ENCODE measurements around the gene TMED3. TPM values are rescaled to one million over a fixed set of nuclear protein-coding genes. Genes with fewer than 3 reads are reported as not detected.

TMED3 gene
- polyA plus RNA-seq, result 58.9 TPM
- long read RNA-seq, donor 1, transcript TMED3-201 (3 exons, 1,475 nt), result major isoform, 30 of 30 reads
- long read RNA-seq, donor 1, partial matches to known transcripts, result 0 of 30 reads
- long read RNA-seq, donor 1, other reads (novel, unspliced or antisense), result 0 of 30 reads
- long read RNA-seq, donor 2, transcript TMED3-201 (3 exons, 1,475 nt), result major isoform, 41 of 41 reads
- long read RNA-seq, donor 2, partial matches to known transcripts, result 0 of 41 reads
- long read RNA-seq, donor 2, other reads (novel, unspliced or antisense), result 0 of 41 reads
- long read RNA-seq, donor 3, result 0 reads
- long read RNA-seq, donor 4, transcript TMED3-201 (3 exons, 1,475 nt), result major isoform, 8 of 9 reads
- long read RNA-seq, donor 4, partial matches to known transcripts, result 0 of 9 reads
- long read RNA-seq, donor 4, other reads (novel, unspliced or antisense), result 0 of 9 reads
- long read RNA-seq, donor 5, transcript TMED3-201 (3 exons, 1,475 nt), result major isoform, 31 of 31 reads
- long read RNA-seq, donor 5, partial matches to known transcripts, result 0 of 31 reads
- long read RNA-seq, donor 5, other reads (novel, unspliced or antisense), result 0 of 31 reads
- long read RNA-seq, donor 6, transcript TMED3-201 (3 exons, 1,475 nt), result major isoform, 31 of 32 reads
- long read RNA-seq, donor 6, partial matches to known transcripts, result 0 of 32 reads
- long read RNA-seq, donor 6, other reads (novel, unspliced or antisense), result 0 of 32 reads
- long read RNA-seq, donor 7, transcript TMED3-201 (3 exons, 1,475 nt), result major isoform, 19 of 19 reads
- long read RNA-seq, donor 7, partial matches to known transcripts, result 0 of 19 reads
- long read RNA-seq, donor 7, other reads (novel, unspliced or antisense), result 0 of 19 reads
- long read RNA-seq, donor 8, transcript TMED3-201 (3 exons, 1,475 nt), result major isoform, 46 of 51 reads
- long read RNA-seq, donor 8, partial matches to known transcripts, result 5 of 51 reads
- long read RNA-seq, donor 8, other reads (novel, unspliced or antisense), result 0 of 51 reads
- long read RNA-seq, donor 9, transcript TMED3-201 (3 exons, 1,475 nt), result major isoform, 41 of 42 reads
- long read RNA-seq, donor 9, partial matches to known transcripts, result 0 of 42 reads
- long read RNA-seq, donor 9, other reads (novel, unspliced or antisense), result 0 of 42 reads
- long read RNA-seq, donor 10, transcript TMED3-201 (3 exons, 1,475 nt), result major isoform, 48 of 48 reads
- long read RNA-seq, donor 10, partial matches to known transcripts, result 0 of 48 reads
- long read RNA-seq, donor 10, other reads (novel, unspliced or antisense), result 0 of 48 reads
- long read RNA-seq, donor 11, transcript TMED3-201 (3 exons, 1,475 nt), result major isoform, 26 of 50 reads
- long read RNA-seq, donor 11, partial matches to known transcripts, result 24 of 50 reads
- long read RNA-seq, donor 11, other reads (novel, unspliced or antisense), result 0 of 50 reads

DNA sequence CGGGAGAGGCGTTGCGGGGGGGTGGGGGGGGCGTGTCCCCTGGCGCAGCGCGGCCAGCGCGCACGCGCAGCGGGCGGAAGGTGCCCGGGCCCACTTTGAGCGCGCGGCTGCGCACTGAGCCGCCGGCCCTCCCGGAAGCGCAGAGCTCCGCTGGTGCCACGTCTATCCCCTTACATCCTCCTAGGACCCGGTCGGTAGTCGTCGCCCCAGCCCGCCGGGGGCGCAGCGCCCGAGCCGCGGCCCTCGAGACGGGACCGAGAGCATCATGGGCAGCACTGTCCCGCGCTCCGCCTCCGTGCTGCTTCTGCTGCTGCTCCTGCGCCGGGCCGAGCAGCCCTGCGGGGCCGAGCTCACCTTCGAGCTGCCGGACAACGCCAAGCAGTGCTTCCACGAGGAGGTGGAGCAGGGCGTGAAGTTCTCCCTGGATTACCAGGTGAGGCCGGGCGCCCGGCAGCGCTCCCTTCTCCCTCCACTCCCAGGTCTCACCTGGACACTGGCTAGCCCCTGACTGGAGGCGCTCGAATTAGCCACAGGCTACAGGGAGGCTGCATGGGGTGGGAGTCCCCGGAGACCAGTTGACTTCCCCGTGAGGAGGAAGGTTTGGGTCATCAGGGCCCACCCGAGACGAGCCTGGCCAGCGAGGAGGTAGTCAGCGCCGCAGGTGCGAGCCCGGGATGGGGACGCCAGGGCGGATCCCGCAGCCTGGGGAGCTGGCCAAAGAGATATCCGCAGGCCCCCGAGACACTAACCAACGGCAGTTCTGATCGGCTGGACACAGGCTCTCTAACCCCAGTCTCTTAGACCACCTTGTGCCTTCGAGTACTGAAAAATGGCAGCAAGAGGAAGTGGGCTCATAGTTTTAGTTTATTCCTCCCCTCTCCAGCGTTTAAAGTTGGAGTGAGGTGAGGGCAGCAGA lies at the start of gene TMED3:
TMED3 (plus strand) TSS at position 128 of the 916 bp plus-strand sequence; CDS start at position 266, 138 bp downstream.
- WGBS (ENCODE audit: insufficient coverage, low lambda C conversion rate), result no CpG with 5 or more reads among the region's 76 CpGs
- Histone ChIP-seq H3K36me3 (ENCODE audit: control insufficient read depth, insufficient read depth, low read length) (peaks cover 32% of the 10 kb centered on the region), H3K4me1 (ENCODE audit: control insufficient read depth, insufficient read depth, low read length) (peaks cover 4% of the 10 kb centered on the region), H3K4me3 (ENCODE audit: low read length) (peak within 1 kb of the TSS; percentile 79), H3K27me3 (ENCODE audit: control insufficient read depth, insufficient read depth, low read length) (peaks cover 25% of the 10 kb centered on the region), H3K27ac (ENCODE audit: low read length) (peak within 1 kb of the TSS; percentile 30), H3K9me3 (ENCODE audit: control insufficient read depth, low read depth, low read length) (no peaks in the 10 kb centered on the region)
- DNase-seq, result peak; percentile 83 to 86

DNA sequence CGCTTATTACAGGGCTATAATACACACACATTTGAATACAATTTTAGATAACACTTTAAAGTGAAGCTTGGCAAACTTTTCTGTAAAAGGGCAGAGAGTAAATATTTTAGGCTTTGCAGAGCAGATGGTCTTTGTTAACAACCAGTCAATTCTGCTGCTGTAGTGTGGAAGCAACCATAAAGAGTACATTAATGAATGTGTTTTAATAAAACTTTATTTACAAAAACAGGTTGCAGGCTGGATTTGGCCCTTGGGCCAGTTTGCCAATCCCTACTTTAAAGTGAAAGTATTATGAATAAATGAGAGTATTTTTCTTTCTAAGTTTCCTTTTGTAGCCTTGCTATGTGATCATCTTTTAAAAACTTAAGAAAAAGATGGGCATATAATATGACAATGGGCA lies 49.1 kb upstream of the TMED3 start:
- Histone ChIP-seq H3K27ac (ENCODE audit: low read length) (no peak overlapping the region), H3K27me3 (ENCODE audit: control insufficient read depth, insufficient read depth, low read length) (peaks cover 7% of the 10 kb centered on the region), H3K9me3 (ENCODE audit: control insufficient read depth, low read depth, low read length) (no peaks in the 10 kb centered on the region), H3K4me3 (ENCODE audit: low read length) (no peak overlapping the region), H3K36me3 (ENCODE audit: control insufficient read depth, insufficient read depth, low read length) (no peaks in the 10 kb centered on the region), H3K4me1 (ENCODE audit: control insufficient read depth, insufficient read depth, low read length) (no peaks in the 10 kb centered on the region)
- 100% methylated on average over 1 of the region's 1 CpG for WGBS (ENCODE audit: insufficient coverage, low lambda C conversion rate)
- DNase-seq, result no peak

DNA sequence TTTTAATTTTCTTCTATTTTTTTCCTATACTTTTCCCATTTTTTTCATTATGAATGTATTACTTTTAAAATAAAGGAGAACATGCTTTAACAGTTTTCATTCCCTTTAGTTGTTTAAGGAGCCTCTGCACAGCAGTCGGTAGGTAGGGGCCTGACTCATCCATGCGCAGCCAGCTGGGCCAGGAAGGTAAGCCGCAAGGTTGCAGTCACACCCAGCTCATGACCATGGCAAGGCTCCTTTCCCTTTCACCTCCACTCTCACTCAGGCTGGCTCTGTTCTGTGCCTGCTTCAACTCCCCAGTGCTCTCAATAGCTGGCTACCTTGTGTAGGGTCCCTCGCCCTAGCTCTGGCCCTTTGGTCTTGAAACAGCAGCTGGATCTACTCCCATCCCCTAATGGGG lies 45.7 kb upstream of the TMED3 start:
- Histone ChIP-seq H3K4me1 (ENCODE audit: control insufficient read depth, insufficient read depth, low read length) (no peaks in the 10 kb centered on the region), H3K9me3 (ENCODE audit: control insufficient read depth, low read depth, low read length) (no peaks in the 10 kb centered on the region), H3K4me3 (ENCODE audit: low read length) (no peak overlapping the region), H3K36me3 (ENCODE audit: control insufficient read depth, insufficient read depth, low read length) (no peaks in the 10 kb centered on the region), H3K27me3 (ENCODE audit: control insufficient read depth, insufficient read depth, low read length) (peaks cover 7% of the 10 kb centered on the region), H3K27ac (ENCODE audit: low read length) (no peak overlapping the region)
- no peak for DNase-seq
- WGBS (ENCODE audit: insufficient coverage, low lambda C conversion rate), result no CpG with 5 or more reads among the region's 4 CpGs

DNA sequence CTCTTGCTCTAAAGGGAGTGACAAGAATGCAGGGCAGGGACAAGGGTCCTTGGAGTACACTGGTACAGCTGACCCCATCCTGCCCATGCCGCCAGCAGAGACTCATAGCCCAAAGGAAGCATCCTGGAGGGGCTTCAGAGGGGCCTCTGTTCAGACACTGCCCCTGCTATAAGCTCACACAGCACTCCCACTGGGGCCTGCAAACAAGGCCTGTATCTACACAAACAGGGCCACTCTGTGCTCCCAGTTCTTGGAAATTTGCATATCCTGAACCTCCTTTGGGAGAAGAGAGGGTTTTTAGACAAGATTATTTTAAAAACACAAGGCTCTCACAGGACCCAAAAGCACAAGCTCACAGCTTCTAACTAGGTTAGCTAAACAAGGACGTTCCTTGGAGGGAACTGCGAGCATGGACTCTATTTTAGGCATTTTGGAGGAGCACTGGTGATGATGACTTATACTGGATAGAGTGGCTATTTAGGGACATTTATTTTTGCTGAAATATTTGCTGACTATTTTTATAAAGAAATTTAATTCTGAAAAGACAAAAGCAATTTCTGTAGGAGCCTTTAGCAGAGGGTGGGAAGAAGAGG lies 44.8 kb upstream of the TMED3 start:
- H3K27ac ChIP-seq (ENCODE audit: low read length), result no peak overlapping the region
- H3K36me3 ChIP-seq (ENCODE audit: control insufficient read depth, insufficient read depth, low read length), result no peaks in the 10 kb centered on the region
- H3K27me3 ChIP-seq (ENCODE audit: control insufficient read depth, insufficient read depth, low read length), result peaks cover 7% of the 10 kb centered on the region
- DNase-seq, result no peak
- 60% methylated on average over 1 of the region's 3 CpGs for WGBS (ENCODE audit: insufficient coverage, low lambda C conversion rate)
- H3K9me3 ChIP-seq (ENCODE audit: control insufficient read depth, low read depth, low read length), result no peaks in the 10 kb centered on the region
- H3K4me1 ChIP-seq (ENCODE audit: control insufficient read depth, insufficient read depth, low read length), result no peaks in the 10 kb centered on the region
- no peak overlapping the region for H3K4me3 ChIP-seq (ENCODE audit: low read length)

DNA sequence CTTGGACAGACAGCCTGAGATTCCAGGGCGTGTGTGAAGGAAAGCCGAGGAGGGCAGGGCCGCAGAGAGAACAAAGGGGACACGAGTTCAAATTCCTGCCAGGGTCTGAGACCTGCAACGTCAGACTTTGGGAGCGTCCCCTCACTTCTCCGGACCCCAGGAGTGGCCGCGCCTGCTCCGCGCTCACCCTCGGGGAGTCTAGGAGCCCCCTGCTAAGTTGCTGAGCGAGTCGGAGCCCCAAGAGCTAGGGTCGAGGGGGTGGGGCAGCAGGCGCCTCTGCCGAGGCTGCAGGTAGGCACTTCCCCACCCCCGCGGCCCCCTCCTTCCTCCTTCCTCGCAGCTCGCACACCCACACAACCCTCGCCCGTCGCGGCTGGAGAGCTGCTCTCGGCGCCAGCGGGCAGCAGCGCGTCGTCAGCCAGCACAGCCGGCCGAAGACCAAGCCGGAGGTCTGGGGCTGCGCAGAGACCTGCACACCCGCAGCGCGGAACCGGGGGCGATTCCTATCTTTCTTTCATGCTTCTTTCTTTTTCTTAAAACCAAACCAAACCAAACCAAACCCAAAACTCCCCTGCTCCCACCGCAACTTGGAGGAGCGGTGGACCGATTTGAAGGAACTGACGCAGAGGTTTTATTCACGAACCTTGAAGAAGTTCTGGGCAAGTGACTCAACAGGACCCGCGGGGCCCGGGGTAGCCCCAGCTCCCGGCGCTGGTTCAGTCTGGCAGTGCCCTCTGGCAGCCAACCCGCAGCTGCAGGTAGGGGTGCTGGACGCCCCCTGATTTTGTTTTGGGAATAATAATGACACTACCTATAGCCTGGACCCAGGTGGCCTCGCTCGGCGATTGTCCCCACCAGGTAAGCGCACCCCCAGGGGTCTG lies 28.3 kb upstream of the TMED3 start, which contains the start of gene ANKRD34C:
ANKRD34C (plus strand) TSS at position 352 of the 881 bp plus-strand sequence. CDS start 10,563 bp downstream, outside the sequence.
- Histone ChIP-seq H3K4me1 (ENCODE audit: control insufficient read depth, insufficient read depth, low read length) (no peaks in the 10 kb centered on the region), H3K27me3 (ENCODE audit: control insufficient read depth, insufficient read depth, low read length) (peaks cover 36% of the 10 kb centered on the region), H3K4me3 (ENCODE audit: low read length) (no peak within 1 kb of the TSS), H3K27ac (ENCODE audit: low read length) (no peak within 1 kb of the TSS), H3K9me3 (ENCODE audit: control insufficient read depth, low read depth, low read length) (peaks cover 8% of the 10 kb centered on the region), H3K36me3 (ENCODE audit: control insufficient read depth, insufficient read depth, low read length) (no peaks in the 10 kb centered on the region)
- no peak for DNase-seq
- no CpG with 5 or more reads among the region's 56 CpGs for WGBS (ENCODE audit: insufficient coverage, low lambda C conversion rate)

DNA sequence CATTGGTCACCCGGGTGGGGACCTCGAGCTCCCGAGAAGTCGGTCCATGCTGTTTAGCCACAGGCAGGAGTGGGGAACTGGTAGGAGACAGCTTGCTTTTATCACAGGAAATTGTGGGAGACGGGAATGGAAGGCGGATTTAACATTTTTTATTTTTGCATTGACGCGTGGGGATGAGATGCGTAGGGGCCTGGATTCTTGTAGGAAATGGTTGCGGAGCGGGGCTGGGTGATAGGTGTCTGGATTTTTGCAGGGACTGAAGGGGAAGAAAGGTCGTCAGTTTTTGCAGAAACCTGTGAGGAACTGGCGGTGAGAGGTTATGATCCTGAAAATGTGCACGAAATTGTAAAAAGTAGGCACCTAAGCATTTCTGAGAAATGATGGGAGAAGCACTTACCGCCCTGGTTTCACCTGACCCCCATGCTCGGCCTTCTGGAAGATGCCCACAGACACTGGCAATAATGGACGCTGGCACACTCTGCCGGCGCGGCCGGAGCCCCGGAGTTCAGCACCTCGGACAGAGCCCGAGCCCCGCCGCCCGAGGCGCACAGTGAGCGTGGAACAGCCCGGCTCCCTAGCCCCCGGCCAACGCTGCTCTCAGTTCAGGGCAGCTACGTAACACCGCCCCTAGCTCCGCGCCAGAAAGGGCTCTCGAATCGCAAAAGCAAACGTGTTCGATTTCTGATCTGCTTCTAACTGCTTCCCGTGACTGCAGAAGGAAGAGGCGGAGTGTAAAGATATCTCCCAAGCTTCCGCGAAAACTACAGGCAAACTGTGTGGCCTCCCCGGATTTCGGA lies 27.5 kb upstream of the TMED3 start:
- WGBS (ENCODE audit: insufficient coverage, low lambda C conversion rate), result 23% methylated on average over 4 of the region's 46 CpGs
- Histone ChIP-seq H3K27ac (ENCODE audit: low read length) (no peak overlapping the region), H3K4me3 (ENCODE audit: low read length) (no peak overlapping the region), H3K27me3 (ENCODE audit: control insufficient read depth, insufficient read depth, low read length) (peaks cover 36% of the 10 kb centered on the region), H3K9me3 (ENCODE audit: control insufficient read depth, low read depth, low read length) (peaks cover 8% of the 10 kb centered on the region), H3K4me1 (ENCODE audit: control insufficient read depth, insufficient read depth, low read length) (no peaks in the 10 kb centered on the region), H3K36me3 (ENCODE audit: control insufficient read depth, insufficient read depth, low read length) (no peaks in the 10 kb centered on the region)
- DNase-seq, result peak in 1 of 2 donors; percentile 27

DNA sequence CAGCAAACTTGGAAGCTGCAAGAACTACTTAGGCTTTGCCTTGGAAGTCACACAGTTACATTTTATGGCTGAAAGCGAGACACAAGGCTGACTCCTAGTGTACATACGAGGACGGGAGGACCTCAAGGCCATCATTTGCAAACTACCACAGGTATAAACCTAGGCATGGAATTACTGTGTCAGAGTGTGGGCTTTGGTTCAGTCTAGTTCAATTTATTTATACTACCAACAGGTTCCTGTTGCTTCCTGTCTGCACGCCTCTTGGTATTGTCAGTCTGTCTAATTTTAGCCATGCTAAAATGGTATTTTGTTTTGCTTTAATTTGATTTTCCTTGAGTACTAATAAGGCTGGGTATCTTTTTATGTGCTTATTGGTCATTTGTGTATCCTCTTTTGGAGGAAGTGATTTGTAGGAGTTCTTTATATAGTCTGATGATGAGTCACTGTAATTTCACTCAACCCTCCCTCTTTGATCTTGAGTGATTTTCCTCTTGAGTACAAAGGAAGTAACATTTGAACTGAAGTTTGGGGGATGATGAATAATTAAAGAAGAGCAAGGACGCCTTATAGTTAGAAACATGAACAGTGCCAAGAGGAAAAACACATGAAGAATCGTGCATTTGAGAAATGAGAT lies 20.2 kb upstream of the TMED3 start:
- H3K9me3 ChIP-seq (ENCODE audit: control insufficient read depth, low read depth, low read length), result no peaks in the 10 kb centered on the region
- no peak overlapping the region for H3K27ac ChIP-seq (ENCODE audit: low read length)
- no peak for DNase-seq
- no peaks in the 10 kb centered on the region for H3K36me3 ChIP-seq (ENCODE audit: control insufficient read depth, insufficient read depth, low read length)
- no peaks in the 10 kb centered on the region for H3K4me1 ChIP-seq (ENCODE audit: control insufficient read depth, insufficient read depth, low read length)
- H3K4me3 ChIP-seq (ENCODE audit: low read length), result no peak overlapping the region
- H3K27me3 ChIP-seq (ENCODE audit: control insufficient read depth, insufficient read depth, low read length), result peaks cover 6% of the 10 kb centered on the region
- WGBS (ENCODE audit: insufficient coverage, low lambda C conversion rate), result 83% methylated on average over 2 of the region's 6 CpGs

DNA sequence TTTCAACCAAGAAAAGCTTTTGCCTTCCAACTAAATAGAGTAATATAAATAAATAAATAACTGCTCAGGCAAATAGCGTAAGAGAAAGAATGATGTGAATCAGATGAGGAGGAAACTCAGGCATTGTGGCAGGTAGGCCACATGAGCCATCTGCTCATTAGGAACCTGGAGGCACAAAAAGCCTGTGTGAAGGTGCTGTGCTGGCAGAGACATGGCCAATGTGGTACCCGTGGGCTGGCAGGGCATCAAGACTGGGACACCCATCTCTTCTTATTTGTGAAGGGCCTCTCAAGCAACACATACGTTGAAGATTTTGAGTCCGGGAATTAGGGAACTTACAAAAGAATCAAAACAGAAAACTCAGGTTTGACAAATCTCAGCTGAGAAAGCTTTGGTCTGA lies 18.9 kb upstream of the TMED3 start:
- Histone ChIP-seq H3K27me3 (ENCODE audit: control insufficient read depth, insufficient read depth, low read length) (peaks cover 6% of the 10 kb centered on the region), H3K36me3 (ENCODE audit: control insufficient read depth, insufficient read depth, low read length) (no peaks in the 10 kb centered on the region), H3K9me3 (ENCODE audit: control insufficient read depth, low read depth, low read length) (no peaks in the 10 kb centered on the region), H3K4me3 (ENCODE audit: low read length) (no peak overlapping the region), H3K4me1 (ENCODE audit: control insufficient read depth, insufficient read depth, low read length) (no peaks in the 10 kb centered on the region), H3K27ac (ENCODE audit: low read length) (no peak overlapping the region)
- 88% methylated on average over 3 of the region's 4 CpGs for WGBS (ENCODE audit: insufficient coverage, low lambda C conversion rate)
- DNase-seq, result no peak
